ENCODE data around the gene OR10X1.

OR10X1 gene

GRCh38 chr1:158579733-158580132 is at the start of gene OR10X1:
Gene OR10X1, minus strand, starts transcription at chr1:158579899. Its CDS starts 0 bp downstream, at chr1:158579899.
- no peak for TF ChIP-seq CTCF (IDR thresholded peaks at IDR 0.05; ENCODE audit: extremely low read depth, missing control alignments)
- DNase-seq (ENCODE audit: low spot score): no peak

GRCh38 chr1:158613764-158614163 is 34.1 kb upstream of the OR10X1 start:
- no peak for TF ChIP-seq CTCF (IDR thresholded peaks at IDR 0.05; ENCODE audit: extremely low read depth, missing control alignments)
- no peak for DNase-seq (ENCODE audit: low spot score)

GRCh38 chr1:158611916-158612315 is 32.2 kb upstream of the OR10X1 start:
- TF ChIP-seq CTCF (IDR thresholded peaks at IDR 0.05; ENCODE audit: extremely low read depth, missing control alignments): no peak
- DNase-seq (ENCODE audit: low spot score): no peak

- TF ChIP-seq CTCF (IDR thresholded peaks at IDR 0.05; ENCODE audit: extremely low read depth, missing control alignments): no peak
- DNase-seq (ENCODE audit: low spot score): no peak
Observed at GRCh38 chr1:158607296-158607695, 27.6 kb upstream of the OR10X1 start.

GRCh38 chr1:158604968-158605367 is 25.3 kb upstream of the OR10X1 start, which contains the start of gene OR10Z1:
Gene OR10Z1, plus strand, starts transcription at chr1:158605268. Its CDS starts 1,171 bp downstream, at chr1:158606439.
- DNase-seq (ENCODE audit: low spot score): no peak
- no peak for TF ChIP-seq CTCF (IDR thresholded peaks at IDR 0.05; ENCODE audit: extremely low read depth, missing control alignments)

GRCh38 chr1:158600735-158601134 is 21.0 kb upstream of the OR10X1 start:
- no peak for TF ChIP-seq CTCF (IDR thresholded peaks at IDR 0.05; ENCODE audit: extremely low read depth, missing control alignments)
- DNase-seq (ENCODE audit: low spot score): no peak

GRCh38 chr1:158586942-158587341 is 7.2 kb upstream of the OR10X1 start:
- no peak for DNase-seq (ENCODE audit: low spot score)
- no peak for TF ChIP-seq CTCF (IDR thresholded peaks at IDR 0.05; ENCODE audit: extremely low read depth, missing control alignments)

Measured in GM20000 (cell line).